Hypothalamus (tissue), 51 donors: Measurements from ENCODE around the gene VCL.
A peak's percentile ranks its signal among the peaks of the same experiment; 100 is the strongest.
"Not testable (repeated sequence)": the region's sequence is repeated elsewhere in the genome, so short reads cannot be mapped to it uniquely, and the experiment has no call there.

Source experiments
- DNase-seq, 51 donors: peaks; one replicate each; lab custom pipeline; 2025; lab: John Stamatoyannopoulos, UW

The VCL gene

GRCh38 chr10:74097776-74098175 lies 99.9 kb downstream of the VCL start:
- DNase-seq, result no peak

- DNase-seq, result no peak
Measured at GRCh38 chr10:74099420-74099819, 101.5 kb downstream of the VCL start.

- no peak for DNase-seq
Measured at GRCh38 chr10:74099836-74100235, 101.9 kb downstream of the VCL start.

DNA sequence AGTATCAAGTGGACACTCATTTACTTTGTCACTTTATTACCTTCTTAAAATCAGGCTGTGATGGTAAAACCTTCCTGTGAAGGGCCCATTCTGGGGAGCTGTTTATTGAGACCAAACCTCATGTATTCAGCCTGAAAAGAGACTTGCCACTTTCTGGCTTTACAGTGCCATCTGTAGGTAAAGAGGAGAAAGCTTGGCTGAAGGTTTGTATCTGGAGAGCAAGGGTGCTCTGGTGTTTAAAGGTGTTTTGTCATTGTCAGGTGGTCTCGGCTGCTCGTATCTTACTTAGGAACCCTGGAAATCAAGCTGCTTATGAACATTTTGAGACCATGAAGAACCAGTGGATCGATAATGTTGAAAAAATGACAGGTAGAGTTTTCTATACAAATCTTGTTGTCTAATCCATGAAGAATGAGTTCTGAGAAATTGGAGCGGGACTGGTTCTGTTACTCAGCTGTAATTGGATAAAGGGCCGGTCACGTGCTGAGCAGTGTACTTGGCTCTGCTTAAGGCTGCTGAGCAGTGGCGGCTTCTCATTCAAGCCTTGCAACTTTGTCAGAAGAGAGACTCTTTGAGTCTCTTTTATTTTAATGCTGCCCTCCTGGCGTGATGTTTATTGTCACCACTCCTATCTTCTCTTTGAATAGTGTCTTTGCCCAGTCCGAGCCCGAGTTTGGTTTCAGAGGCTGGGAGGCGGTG lies 105.8 kb downstream of the VCL start:
- peak in 10 of 51 donors; percentile 2 to 41 (median 10) for DNase-seq

DNA sequence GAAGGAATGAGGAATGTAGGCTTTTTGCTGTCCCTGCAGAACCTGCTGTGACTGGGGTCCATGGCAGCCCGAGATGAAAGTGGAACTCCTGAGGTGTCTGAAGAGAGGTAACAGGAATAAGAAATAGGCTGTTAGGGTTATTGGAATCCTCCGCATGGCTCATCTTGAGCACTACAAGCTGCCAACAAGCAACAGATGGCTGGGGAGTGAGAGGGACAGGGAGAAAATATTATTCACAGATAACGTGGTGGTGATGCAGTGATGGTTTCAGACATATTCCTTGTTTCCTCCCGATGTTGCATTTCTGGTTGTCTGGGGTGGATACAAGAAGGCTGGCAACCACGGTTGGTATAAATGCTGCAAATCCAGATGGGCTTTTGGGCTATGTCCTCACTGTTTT lies 106.6 kb downstream of the VCL start:
- DNase-seq, result peak in 1 of 51 donors; percentile 23

DNA sequence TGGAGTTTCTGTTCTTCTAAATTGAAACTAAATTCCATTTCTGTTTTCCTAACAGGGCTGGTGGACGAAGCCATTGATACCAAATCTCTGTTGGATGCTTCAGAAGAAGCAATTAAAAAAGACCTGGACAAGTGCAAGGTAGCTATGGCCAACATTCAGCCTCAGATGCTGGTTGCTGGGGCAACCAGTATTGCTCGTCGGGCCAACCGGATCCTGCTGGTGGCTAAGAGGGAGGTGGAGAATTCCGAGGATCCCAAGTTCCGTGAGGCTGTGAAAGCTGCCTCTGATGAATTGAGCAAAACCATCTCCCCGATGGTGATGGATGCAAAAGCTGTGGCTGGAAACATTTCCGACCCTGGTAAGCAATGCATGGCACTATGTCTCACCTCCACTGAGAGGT lies 107.1 kb downstream of the VCL start:
- DNase-seq, result peak in 9 of 51 donors; percentile 4 to 30 (median 13)

DNA sequence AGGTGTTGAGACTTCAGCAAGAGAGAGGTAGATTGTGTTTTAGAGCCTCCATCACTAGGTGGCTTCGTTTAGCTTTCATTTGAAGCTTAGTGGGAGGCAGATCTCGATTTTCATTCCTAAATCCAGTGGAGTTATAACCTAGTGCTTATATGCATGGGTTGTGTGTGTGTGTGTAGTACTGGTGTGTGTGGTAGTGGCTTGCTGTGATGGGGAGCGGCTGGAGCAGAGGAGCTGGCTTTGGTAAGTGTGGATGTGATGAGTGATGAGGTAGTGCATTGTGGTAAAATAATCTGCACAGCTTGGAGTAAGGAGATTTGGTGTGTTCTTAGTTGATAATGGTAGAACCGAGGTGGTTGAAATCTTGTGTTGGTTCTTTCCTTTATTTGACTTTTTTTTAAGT lies 109.5 kb downstream of the VCL start:
- DNase-seq, result no peak

DNA sequence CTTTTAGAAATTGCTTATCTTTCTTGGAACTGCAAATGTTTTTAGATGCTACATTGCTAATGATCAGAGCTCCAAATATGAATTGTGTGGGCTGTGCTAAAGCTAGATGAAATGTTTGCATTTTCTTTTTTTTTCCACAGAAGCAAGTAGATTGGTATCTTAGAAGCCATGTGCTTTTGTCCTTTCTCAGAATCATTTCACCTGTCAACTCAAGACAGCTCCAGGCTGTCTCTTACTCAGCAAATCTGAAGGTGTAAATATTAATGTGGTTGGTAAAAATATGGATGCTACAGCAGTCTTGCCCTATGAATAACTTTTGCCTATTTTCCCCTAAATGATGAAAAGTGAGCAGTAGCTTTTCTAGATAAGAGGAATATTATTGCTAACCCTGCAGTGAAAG lies 111.5 kb downstream of the VCL start:
- DNase-seq, result no peak

DNA sequence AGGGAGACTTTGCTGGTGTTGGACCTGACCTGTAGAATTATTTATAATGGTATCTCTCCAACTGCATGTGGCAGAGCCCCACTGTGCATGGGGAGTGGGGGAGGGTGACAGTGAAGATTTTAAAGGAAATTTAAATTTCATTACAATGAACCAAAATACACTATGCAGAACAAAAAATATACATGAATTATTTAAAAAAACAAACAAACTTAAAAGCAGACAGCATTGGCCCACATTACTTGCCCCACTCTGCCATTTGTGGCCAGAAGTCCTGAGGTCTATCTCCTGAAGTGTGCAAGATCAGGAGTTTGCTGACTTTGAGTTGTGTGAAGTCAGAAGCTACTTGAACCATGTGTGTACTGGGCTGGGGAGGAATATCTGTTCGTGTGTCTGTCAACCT lies 112.2 kb downstream of the VCL start:
- no peak for DNase-seq

DNA sequence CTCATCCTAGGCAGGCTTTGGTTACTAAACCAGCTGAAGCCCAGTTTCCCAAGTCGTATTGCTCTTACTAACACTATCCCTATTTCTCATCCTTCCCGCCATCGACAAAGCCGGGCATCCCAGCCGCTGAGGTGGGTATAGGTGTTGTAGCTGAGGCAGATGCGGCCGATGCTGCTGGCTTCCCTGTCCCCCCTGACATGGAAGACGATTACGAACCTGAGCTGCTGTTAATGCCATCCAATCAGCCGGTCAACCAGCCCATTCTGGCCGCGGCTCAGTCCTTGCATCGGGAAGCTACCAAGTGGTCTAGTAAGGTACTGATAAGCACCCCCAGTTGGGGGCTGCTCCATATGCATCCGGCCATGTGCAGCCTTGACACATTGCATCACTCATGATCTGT lies 113.9 kb downstream of the VCL start:
- no peak for DNase-seq

GRCh38 chr10:74113546-74113945 lies 115.6 kb downstream of the VCL start:
- DNase-seq, result no peak

- DNase-seq, result peak in 16 of 51 donors; percentile 2 to 61 (median 22)
Measured at GRCh38 chr10:74114041-74114448, 116.1 kb downstream of the VCL start.

GRCh38 chr10:74117738-74118137 lies 119.8 kb downstream of the VCL start:
- no peak for DNase-seq

DNA sequence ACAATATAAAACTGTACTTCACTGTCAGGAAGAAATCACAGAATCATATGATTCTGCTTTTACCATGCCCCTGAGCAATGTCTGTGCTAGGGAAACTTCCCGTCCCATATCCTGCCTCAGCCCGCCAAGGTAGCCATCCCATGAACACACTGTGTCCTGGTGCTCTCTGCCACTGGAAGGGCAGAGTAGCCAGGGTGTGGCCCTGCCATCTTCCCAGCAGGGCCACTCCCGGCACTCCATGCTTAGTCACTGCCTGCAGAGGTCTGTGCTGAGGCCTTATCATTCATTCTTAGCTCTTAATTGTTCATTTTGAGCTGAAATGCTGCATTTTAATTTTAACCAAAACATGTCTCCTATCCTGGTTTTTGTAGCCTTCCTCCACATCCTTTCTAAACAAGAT lies 120.9 kb downstream of the VCL start:
- DNase-seq, result no peak

- no peak for DNase-seq
Measured at GRCh38 chr10:74120911-74121310, 123.0 kb downstream of the VCL start.

DNA sequence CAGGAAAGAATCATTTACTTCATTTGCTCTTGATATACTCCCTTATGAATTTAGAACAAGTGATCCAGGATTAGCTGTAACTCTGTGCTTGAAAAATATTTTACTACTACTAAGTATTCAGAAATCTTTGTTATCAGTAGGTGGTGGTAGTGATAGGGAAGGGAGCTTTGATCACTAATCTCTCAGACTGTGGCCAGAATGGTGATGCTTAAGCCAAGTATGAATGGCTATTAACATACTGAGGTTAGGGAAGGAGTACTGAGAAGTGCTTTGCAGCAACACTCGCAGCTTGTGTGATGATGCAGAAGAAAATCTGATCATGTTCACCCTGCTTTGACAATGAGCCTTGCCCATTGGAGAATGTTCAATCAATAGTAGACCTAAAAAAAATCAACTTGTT lies 123.5 kb downstream of the VCL start:
- DNase-seq, result no peak

DNA sequence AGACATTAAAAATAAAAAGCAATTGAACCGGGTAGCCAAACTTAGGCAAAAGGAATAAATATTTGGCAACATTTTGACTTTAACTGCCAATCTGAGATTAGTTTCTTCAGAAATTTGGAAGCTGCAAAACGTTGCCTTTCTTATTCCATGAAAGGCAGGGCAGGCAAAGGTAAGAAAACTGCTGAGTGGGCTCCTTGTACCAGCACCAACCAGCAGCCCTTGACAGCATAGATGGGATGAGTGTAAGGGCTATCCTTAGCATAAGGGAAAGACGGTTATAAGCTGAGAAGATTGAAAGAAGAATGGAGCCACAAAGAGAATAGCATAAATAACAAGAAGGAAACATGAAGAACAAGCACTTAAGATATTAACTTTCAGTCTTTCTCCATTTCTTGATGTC lies 124.1 kb downstream of the VCL start:
- DNase-seq, result no peak

- no peak for DNase-seq
Measured at GRCh38 chr10:74123081-74123480, 125.2 kb downstream of the VCL start.

- no peak for DNase-seq
Measured at GRCh38 chr10:74133923-74134820, 136.3 kb downstream of the VCL start.

- no peak for DNase-seq
Measured at GRCh38 chr10:74135452-74135851, 137.5 kb downstream of the VCL start.

- no peak for DNase-seq
Measured at GRCh38 chr10:74137992-74138391, 140.1 kb downstream of the VCL start.

DNA sequence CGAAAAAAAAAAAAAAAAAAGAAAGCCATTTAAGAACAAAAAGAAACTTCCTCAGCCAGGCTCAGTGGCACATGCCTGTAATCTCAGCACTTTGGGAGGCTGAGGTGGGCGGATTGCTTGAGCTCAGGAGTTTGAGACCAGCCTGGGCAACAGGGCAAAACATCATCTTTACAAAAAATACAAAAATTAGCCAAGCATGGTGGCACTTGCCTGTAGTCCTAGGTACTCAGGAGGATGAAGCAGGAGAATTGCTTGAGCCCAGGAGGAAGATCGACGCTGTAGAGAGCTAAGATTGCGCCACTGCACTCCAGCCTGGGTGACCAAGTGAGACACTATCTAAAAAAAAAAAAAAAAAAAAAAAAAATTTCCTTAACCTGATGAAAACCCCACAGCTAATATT lies 140.7 kb downstream of the VCL start:
- not testable (repeated sequence) for DNase-seq
